Right lung (tissue), 5 donors: ENCODE data around the gene IL11. TPM values are rescaled to one million over a fixed set of nuclear protein-coding genes. Genes with fewer than 3 reads are reported as not detected.

ENCODE experiments used
- DNase-seq, 2 donors: peaks; one replicate each; pipeline ENCODE4 v3.0.0-alpha.2; 2013
- polyA plus RNA-seq, 5 donors: library from polyadenylated mRNA; unstranded; fragments of 120-200 nt; gene quantifications; one replicate each; pipeline versions ENCODE4 v1.2.1 to v1.2.3, GENCODE V29; 2013; ENCODE audit warnings: inconsistent platforms in 1 of 5, low replicate concordance in 1 of 5; ENCODE audit not compliant: insufficient read length in 5 of 5, insufficient read depth in 1 of 5

The IL11 gene
- polyA plus RNA-seq, 5 donors: 0.26 to 0.76 (median 0.49) TPM

- no peak for DNase-seq
These were observed 16.2 kb downstream of the IL11 start for GRCh38 chr19:55353803-55354697.

DNA sequence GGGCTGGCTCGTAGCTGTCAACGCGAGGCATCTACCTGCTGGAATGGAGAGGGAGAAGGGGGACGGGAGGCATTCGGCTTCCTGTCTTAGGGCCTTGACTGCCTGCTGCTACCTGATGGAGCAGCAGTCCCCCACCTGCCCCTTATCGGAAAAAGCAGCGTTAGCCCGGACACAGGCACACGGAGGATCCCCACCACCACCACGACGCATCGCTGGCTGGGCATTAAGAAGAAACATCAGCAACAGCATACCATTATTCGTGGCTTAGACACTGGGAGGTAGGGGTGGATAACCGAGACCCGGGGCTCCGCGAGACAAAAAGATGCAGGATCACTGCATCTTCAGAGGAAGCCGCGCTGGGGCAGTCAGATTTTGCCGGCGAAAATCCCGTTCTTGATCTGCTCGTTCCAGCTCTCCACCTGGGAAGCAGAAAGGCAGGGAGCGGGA is 16.9 kb downstream of the IL11 start:
- no peak for DNase-seq

- DNase-seq: no peak
These were observed 17.6 kb downstream of the IL11 start for GRCh38 chr19:55352549-55353145.

DNA sequence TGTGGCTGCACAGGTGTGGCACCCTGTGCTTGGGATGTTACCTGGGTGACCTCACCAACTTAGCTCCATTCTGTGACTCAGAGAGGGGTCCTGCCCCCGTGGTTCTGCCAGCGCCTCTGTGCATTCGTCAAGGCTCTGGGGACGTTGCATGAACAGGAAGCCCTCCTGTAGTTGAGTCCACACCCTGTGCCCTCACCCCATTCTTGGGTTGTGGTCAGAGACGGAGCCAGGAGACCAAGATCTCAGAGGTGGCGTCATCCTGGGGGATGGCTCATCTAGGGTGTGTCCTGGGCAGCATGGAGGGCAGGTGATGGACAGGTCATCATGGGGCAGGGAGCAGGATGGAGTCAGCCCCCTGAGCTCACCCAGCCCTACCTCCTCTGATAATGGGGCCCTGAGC is 18.2 kb downstream of the IL11 start:
- DNase-seq: no peak

DNA sequence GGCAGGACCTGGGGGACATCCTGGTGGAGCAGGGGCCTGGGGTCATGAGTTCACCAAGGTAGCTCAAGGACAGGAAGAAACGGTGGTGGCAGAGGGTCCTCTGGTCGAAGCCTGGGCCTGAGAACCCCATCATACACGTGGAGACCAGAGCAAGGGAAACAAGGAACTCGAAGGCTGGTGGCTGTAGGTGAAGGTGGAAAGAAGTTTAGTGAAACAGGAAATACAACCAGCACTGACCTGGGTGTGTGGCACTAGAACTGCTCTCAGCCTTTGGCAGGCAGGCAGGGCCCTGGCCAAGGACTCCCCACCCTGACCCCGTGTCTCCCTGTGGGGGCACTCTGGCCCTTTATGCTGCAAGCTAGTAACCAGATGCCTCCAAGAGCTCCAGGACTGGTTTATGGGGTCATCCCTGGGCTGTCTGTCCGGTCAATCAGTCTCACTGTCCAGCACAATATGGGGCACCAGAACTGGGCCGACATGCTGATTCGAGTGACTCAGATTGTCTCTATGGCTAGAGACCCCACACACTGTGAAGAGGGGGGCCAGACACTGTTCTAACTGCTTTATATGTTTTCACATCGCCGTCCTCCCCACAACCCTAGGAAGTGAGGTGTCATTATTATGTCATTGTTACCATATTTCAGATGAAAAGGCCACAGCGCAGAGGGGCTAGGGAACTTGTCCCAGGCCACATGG is 19.5 kb downstream of the IL11 start:
- no peak for DNase-seq

- DNase-seq: no peak
These were observed 21.8 kb downstream of the IL11 start for GRCh38 chr19:55348317-55349034.

DNA sequence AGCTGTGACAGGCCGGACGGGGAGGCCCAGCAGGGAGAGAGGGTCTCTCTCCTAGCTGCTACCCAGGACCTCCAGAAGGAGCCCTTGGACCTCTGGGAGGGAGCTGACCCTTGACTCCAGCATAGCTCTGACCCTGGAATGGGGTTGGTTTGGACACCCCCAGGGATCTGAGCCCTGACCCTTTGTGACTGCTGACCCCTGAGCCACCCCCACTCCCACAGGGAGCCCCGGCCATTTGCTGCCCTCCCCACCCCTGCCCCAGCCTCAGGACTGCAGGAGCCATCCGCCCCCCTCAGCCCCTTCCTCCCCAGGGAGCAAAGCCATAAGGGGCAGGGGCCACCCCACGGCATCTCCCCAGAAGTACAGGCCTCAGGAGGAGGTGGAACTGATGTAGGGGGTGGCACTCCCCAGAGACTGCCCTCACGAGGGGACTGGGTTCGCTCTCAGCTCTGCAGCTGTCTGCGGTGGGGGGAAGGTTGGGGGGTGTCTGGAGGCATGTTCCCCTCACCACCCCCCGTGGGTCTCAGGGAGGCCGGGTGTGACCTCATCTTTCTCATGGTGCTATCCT is 22.7 kb downstream of the IL11 start:
- no peak for DNase-seq

- no peak for DNase-seq
These were observed 23.4 kb downstream of the IL11 start for GRCh38 chr19:55346725-55347441.

DNA sequence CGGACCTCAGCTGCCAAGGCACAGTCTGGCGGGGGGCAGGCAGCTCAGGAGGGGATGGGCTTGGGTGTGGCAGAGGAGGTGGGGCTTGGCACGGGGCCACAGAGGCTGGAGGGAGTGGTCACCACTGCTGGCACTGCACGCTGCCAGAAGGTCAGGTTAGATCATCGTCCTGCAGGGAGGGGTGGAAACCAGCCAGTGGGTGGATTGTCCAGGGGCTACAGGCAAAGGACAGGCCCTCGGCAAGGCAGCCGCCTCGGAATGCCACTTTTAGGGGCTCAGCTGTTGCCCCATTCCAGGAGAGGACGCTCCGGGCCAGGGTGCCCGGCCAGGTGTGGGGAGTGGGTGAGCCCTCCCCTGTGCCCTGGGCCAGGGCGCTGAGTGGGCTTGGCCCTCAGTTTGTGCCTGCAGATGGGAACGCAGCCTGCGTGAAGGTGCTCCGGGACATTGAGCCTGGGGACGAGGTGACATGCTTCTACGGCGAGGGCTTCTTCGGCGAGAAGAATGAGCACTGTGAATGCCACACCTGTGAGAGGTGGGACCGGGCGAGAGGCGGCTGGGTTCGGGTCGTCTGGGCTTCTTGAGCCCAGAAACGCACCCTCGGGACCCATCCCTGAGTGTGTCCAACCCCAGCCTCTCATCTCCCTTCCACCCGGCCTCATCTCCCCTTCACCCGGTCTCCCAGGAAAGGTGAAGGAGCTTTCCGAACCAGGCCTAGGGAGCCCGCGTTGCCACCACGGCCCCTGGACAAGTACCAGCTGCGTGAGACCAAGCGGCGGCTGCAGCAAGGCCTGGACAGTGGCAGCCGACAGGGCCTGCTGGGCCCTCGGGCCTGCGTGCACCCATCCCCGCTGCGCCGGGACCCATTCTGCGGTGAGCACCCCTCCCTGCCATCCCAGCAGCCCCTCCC is 24.2 kb downstream of the IL11 start:
- DNase-seq: no peak

GRCh38 chr19:55345101-55345817 is 25.0 kb downstream of the IL11 start:
- DNase-seq: no peak

GRCh38 chr19:55344444-55344843 is 25.8 kb downstream of the IL11 start:
- DNase-seq: no peak

DNA sequence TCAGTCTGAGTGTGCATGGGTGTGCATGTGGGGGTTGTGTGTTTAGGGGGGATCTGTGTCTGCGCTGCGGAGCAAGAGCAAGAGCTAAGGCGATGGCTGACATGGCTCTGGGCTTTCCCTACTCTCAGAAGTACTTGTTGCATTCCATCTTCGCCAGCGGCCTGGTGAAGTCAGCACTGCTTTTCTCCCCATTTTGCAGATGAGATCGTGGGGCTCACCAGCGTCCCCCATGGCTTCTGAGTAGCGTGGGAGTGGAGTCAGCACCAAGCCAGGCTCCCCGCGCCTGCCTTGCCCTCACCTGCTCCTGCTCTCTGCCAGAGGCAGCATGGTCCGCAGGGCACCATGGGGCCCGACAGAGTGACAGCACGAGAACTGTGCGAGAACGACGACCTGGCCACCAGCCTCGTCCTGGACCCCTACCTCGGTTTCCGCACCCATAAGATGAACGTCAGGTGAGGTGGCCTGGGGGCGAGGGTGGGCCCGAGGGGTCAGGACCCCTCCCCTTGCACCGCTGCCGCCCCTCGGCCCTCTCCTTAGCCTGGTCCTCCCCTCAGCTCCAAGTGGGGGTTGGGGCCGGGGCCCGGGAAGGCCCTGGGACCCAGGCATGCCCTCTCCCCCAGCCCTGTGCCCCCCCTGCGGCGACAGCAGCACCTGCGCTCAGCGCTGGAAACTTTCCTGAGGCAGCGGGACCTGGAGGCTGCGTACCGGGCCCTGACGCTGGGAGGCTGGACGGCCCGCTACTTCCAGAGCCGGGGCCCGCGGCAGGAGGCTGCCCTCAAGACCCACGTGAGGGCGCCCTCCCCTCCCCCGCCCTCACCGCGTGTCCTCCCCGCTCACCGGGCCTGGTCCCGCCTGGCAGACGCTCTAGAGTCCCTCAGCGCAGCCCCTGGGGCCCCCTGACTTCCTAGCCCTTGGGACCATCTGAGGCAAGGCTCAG is 28.4 kb downstream of the IL11 start:
- DNase-seq: no peak

GRCh38 chr19:55341171-55341588 is 29.1 kb downstream of the IL11 start:
- DNase-seq: peak; percentile 59 to 61

DNA sequence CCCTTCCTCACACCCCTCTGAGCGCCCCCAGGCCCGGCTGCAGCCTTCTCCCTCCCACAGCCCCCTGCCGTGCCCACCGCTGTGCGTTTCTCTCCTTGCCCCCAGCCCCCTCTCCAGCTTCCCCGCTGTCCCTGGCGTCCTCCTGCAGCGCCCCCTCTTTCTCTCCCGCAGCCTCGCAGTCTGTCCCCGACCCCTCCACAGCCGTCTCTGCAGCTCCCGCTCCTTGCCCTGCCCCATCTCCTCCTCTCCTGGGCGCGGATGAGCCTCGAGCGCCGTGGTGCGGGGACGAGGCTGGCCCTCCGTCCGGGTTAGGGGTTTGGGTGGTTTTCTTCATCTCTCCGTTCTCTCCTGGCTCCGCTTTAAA is 29.5 kb downstream of the IL11 start:
- no peak for DNase-seq

GRCh38 chr19:55339889-55340783 is 30.1 kb downstream of the IL11 start:
- DNase-seq: no peak

- peak; percentile 100 for DNase-seq
These were observed 31.0 kb downstream of the IL11 start, which contains the start of gene KMT5C for GRCh38 chr19:55339105-55339888. KMT5C (plus strand) TSS chr19:55339876; CDS start chr19:55341937, 2,061 bp downstream.
